8988T (cell line): ENCODE results near the gene MYL12B.
"Not testable (repeated sequence)": the region's sequence is repeated elsewhere in the genome, so short reads cannot be mapped to it uniquely, and the experiment has no call there.

Experiments used
- DNase-seq: peaks from one replicate; pipeline ENCODE4 v3.0.0; 2011

Gene MYL12B

DNA sequence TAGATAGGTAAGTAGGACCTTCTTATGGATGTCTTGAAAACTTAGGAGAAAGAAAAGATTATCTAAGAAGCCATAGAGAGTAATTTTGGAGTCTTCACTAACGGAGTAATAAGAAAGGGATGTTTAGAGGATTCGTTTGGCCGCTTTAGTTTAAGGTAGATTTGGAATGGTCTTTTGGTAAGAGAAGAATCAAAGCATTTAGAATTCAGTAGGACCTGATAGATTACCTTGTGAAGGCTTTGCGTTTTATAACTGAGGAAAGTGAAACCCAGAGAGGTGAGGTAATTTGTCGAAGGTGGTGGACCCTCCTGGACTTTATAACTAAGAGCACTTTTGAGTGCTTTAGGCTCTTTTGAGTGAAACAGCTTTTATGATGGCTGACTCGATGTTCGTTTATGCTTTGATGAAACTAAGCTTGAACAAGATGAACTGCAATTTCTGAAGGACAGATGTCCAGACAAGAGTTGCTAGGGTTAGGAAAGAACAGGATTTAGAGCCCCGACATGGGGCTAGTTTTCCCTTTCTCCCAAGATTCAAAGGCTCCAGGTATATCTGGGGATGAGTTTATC is 1.3 kb downstream of the MYL12B start:
- no peak for DNase-seq

DNA sequence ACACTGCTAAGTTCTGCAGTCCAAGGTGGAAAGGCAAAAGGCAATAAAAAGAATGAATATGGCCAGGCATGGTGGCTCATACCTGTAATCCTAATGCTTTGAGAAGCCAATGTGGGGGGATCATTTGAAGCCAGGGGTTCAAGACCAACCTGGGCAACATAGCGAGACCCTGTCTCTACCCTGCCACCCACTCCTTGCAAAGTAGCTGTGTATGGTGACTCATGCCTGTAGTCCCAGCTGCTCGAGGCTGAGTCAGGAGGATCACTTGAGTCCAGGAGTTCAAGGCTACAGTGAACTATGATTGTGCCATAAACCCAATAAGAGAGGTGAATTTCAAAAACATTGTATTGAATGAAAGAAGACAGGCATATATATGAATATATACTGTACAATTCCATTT is 2.4 kb downstream of the MYL12B start:
- no peak for DNase-seq

DNA sequence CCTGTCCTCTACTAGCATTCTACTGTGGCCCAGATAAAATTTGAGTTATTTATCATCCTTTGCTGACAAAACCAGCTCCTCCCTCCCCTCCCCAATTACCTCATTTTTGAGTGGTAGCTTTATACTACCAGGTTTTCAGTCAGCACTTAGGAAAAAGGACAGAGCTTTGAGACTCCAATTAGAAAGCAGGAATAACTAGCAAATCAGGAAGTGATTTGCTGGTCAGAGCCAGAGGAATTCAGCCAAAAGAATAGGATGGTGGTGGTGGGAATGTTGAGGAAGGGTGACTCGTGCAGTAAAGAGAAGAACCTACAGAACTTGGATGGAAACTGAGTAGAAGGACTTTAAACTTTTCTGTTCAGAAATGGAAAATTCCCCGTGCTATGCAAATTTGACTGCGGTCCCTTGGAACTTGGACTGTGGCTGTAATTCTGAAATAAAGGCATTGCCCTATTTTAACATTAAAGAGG is 3.7 kb downstream of the MYL12B start:
- no peak for DNase-seq

DNA sequence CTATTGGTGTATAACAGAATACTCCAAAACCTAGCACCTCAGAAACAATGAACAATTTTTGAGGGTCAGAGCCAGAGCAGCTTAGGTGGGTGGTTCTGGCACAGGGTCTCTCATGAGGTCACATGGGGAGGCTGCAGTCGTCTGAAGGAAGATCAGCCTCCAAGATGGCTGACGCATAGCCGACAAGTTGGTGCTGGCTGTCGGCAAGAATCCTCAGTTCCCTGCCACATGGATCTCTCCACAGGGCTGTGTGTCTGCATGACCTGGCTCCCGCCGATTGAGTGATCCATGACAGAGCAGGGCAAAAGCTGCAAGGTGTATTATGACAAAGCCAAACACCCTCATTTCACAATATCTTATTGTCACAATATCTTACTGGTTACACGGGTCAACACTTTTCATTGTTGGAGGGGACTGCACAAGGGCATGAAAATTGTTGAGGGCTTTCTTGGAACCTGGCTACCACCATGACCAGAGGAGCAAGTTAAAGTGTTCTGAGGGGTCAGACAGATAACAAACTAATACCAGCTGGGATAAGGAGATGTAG is 4.2 kb downstream of the MYL12B start:
- DNase-seq = no peak

DNA sequence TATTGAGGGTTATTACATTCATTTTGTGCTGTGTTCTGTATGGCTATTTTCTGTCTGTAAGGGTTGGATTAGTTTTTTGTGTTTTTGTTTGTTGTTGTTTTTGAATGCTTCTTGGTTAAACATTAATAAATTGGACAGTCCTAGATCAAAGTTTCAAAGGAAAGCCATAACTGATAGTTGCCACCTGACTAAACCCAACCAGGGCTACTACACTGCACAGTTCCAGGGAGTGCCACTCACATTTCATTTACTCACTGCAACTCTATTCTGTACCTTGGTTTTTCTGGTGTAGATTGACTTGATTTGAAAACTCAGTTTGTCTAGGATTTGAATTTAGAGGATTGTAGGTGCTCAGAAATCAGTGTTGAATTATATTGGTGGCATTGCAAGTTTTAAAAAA is 6.4 kb downstream of the MYL12B start:
- DNase-seq = no peak

DNA sequence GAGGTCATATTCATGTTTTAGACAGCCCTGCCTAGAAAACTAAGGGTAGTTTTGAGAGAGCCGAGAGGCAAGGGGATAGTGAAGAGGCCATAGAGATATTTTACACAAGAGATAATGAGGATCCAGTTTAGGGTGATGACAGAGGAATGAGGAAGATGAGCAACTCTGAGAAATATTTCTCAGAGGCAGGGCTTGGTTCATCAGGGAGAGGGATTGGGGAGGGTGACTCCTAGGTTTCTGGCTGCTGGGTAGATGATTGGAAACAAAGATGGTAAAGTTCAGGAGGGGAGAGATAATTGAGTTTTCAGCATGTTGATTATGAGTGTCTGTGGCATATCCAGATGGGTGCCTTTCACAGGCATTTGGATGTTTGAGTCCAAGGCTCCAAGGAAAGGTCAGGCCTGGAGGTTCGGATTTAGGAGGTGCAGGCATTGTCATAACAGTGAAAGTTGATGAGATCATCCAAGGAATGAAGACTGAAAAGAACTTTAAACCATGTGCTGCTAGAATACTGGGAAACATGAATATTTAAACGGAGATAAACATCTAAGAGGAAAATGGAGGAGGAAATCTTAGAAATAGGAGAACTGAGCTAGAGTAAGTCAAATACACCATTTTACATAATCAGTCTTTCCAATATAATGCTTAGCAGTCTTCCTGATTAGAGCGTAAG is 7.4 kb downstream of the MYL12B start:
- DNase-seq = no peak

DNA sequence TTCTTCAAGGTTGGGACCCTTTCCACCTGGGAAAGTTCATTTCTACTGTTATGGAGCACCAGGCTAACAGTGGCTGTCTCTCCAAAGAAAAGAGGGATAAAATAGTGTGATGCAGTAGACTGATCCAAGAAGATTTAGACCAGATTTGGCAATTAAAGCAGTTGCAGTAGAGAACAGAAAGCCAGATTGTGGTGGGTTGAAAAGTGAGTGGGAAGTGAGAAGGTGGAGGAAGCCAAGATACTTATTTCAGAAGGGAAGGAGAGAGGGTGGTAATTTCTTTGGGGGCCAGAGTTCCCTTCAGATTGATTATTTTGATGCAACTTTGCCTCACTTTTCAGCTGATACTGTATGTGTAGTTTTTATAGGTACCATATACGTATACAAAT is 8.0 kb downstream of the MYL12B start:
- DNase-seq = no peak

DNA sequence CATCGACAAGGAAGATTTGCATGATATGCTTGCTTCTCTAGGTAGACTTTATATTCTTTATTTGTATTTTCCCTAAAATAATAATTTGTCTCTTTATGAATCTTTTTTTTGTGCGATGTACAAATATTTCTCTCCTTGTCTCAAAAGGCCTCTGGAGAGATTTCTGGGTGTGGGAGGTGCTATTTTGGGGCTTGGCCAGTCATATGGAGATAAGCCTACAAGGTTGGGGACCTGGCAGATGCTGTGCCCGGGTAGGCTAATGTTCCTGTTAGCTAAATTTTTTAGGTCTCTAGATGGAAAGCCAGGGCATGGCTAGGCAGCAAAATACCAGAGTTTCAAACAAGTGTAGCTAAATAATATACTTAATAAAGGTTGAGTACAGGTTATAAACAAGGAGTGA is 11.1 kb downstream of the MYL12B start:
- no peak for DNase-seq

DNA sequence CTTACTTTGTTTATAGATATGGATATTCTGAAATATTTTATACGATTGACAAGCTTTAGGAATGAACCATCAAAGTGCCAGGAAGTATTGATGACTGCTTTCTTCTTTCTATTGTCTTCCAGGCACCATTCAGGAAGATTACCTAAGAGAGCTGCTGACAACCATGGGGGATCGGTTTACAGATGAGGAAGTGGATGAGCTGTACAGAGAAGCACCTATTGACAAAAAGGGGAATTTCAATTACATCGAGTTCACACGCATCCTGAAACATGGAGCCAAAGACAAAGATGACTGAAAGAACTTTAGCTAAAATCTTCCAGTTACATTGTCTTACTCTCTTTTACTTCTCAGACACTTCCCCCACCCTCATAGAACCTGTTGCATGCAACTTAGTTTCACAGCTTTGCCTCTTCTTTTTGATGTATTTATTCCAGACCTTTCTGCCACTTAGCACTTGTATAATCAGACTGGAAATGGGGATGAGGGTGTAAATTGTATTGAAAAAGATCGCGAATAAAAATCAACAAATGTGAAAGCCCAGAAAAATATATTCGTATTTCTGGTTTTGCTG is 15.8 kb downstream of the MYL12B start:
- not testable (repeated sequence) for DNase-seq

DNA sequence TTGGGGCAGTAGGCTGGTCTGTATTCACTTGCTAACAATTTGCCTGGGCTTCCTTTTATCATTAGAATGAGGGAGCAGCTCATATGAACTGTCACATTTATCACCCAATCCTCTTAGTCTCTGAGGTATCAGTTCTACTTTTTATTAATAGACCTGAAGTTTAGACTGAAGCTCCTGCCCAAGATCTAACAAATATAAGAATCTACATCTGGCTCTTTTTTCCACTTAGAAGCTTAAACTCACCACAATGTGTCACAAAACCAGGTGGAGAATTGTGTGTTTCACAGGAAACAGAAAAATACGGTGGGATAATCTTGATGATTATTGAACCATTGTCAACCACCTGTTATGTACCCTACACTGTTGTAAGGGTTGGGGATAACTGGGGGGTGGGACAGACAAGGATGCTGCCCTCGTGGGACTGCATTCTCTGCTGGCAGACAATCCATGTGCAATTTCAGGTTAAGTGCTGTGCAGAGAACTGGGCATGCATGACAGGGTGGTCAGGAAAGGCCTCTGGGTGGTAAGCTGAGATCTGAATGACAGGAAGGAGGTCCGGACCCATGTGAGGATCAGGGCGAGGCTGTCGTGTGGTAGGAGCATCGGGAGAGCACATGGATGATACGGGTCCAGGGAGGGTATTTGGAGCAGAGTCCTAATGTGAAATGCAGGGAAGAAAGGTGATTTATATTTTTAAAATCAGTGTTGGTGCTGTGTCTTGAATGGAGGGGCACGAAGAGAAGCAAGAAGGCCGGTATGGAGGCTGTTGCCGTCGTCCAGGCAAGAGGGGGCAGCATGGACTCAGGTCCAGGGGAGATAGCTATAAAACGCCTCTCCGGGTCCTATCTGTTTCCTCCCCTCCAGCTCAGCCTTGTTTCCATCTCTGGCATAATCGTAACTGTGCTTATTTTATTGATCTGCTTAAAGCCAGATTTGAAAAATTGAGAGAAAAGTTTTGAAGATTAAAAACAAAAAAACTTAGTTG is 17.6 kb downstream of the MYL12B start:
- no peak for DNase-seq

DNA sequence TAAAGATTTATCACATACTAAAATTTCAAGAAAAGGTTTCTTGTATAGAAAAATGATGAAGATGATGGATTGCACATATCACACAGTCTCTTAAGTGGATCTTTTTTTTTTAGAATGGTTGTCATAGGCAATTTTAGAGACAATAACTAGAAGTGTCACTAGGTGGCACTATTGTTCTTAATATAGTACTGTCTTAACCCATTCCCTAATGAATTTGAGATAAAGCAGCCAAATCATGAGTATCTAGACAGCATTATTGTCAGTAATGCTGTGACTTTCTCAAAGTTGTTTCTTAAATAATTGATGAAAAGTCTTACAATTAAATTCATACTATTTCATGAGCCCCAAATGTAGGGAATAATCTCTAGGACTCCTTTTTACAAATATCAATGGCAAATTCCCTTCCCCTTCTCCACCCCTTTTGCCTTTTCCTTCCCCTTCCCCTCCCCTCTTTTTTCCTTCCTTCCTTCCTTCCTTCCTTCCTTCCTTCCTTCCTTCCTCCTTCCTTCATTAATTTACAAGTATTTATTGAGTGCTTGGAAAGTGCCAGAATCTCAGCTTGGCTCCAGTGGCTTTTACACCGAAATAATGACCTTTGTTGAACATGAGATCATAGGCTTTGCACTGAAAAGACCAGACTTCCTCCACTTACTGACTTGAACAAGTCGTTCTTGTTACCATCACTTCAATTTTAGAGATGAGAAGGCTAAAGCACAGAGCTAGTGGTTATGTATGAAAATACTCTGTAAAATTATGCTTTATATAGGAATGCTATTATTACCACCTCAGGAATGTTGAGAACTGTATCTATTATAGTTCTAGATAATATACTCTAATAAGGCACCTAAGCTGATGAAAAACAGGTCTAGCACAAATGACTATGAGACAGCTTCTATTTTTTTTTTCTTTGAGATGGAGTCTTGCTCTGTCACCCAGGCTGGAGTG is 19.8 kb downstream of the MYL12B start:
- no peak for DNase-seq

DNA sequence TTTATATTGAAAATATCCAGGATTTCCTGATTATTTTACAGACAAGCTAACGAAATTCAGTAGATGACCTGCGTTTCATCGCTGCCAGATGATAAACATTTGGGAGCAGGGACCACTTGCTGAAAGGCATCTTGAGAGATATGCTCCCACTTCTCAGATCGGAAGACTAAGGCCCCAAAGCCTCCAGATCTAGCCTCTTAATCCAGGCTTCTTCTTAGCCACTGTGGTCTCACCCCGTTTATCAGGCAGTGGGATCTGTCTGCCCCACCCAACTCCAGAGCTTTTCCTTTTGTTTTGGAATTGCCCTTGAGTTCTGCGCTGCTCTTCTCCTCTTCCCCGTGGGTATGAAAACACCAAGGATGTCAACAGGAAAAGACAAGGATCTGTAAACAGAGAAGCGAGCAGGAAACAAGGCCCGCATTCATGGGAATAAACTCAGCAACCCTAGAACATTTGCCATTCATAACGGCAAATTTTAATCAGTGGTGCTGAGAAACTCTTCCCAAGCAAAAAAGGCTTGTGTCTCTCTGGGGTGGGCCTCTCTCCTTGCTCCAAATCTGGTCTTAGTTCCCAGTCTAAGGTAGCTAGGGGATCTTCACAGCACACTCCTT is 21.4 kb downstream of the MYL12B start:
- DNase-seq = no peak

DNA sequence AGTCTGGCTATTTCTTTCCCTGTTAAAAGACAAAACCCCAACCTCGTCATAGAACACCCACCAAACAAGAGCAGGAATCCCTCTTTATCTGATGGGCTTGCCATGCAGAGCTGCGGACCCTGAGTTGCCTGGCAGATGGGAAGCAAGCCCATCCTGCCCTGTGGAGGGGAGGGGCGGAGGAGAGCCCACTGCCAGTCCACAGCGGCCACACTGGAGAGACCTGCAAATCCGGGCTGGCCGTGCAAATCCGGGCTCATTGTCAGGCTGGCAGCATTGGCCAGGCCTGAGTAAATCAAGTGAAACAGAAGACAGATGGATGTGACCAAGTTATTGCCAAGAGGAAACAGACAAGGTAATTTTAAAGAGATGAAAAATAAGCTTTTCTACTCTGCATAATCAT is 22.0 kb downstream of the MYL12B start:
- DNase-seq = no peak

DNA sequence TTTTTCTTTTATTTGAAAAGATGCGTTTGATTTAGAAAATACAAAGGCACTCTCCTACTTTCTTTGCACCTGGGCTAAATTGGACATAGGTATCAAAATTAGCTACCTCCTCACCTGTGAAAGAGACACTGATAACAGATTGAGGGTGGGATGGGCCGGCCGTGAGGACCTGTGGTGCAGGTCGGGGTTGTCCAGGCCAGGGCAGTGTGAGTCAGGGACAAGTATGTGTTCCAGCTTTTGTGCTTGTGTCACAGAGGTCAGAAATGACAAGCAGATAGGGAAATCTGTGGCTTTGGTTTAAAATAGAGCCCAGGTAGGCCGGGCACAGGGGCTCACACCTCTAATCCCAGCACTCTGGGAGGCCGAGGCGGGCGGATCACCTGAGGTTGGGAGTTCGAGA is 22.6 kb downstream of the MYL12B start:
- DNase-seq = no peak

DNA sequence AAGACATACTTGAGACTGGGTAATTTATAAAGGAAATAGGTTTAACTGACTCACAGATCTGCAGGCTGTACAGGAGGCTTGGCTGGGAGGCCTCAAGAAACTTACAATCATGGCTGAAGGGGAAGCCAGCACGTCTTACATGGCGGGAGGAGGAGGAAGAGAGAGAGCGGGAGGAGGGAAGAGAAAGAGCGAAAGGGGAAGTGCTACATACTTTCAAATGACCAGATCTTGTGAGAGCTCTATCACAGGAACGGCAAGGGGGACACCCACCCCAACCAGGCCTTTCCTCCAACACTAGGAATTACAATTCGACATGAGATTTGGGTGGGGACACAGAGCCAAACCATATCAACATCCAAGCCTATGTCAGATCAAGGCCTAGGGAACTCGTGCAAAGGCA is 24.2 kb downstream of the MYL12B start:
- DNase-seq = no peak

DNA sequence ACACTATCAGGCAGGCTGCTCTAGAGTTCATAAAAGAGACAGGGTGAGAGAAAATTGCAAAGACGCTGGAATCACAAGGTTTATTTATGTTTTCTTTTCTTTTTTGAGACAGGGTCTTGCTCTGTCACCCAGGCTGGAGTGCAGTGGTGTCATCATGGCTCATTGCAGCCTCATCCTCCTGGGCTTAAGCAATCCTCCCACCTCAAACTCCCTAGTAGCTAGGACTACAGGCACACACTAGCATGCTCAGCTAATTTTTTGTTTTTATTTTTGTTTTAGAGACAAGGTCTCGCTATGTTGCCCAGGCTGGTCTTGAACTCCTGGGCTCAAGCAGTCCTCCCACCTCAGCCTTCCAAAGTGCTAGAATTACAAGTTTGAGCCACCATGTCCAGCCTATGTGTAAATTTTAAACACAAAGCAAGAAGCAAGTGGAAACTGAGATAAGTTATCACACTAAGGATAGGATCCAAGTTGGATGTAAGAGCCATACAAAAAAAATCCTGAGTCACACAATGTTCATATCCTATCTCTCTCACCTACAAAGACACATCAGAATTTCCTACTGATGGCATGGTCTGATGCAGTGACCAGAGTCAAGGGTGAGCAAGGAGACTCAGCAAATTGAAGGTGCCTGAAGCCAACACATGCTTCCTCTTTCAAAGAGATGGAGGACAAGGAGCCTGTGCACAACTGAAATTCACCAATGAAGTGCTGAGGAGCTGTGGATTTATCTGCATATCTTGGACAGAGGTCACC is 31.4 kb downstream of the MYL12B start:
- DNase-seq = no peak

DNA sequence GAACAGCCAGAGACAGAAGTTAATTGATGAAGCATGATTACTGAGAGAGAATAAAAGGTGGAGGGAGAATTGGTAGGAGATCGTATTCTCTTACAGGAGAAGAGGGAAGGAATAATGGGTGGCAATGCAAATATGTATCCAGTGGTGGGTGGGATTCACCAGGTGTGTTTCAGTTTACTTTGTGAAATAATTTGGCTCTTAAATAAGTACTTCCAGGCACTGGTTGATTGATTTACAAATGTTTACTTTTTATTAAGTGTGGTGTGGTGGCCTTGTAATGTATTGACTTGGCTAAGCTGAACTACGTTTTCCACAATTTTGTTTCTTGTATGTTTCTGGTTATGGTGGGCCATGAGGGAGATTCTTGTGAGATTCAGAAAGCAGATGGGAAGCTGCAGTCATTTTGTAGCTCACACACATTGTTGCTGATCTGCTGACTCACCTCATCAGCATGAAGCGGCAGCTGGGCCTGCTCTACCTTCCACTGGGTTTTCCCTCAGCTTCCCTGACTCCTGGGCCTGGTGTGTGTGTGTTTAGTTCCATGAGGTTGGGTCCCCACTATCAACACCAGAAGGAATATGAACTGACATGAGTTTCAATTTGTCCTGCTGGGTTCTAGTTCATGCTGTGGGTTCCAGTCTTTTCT is 32.6 kb downstream of the MYL12B start:
- DNase-seq = no peak

DNA sequence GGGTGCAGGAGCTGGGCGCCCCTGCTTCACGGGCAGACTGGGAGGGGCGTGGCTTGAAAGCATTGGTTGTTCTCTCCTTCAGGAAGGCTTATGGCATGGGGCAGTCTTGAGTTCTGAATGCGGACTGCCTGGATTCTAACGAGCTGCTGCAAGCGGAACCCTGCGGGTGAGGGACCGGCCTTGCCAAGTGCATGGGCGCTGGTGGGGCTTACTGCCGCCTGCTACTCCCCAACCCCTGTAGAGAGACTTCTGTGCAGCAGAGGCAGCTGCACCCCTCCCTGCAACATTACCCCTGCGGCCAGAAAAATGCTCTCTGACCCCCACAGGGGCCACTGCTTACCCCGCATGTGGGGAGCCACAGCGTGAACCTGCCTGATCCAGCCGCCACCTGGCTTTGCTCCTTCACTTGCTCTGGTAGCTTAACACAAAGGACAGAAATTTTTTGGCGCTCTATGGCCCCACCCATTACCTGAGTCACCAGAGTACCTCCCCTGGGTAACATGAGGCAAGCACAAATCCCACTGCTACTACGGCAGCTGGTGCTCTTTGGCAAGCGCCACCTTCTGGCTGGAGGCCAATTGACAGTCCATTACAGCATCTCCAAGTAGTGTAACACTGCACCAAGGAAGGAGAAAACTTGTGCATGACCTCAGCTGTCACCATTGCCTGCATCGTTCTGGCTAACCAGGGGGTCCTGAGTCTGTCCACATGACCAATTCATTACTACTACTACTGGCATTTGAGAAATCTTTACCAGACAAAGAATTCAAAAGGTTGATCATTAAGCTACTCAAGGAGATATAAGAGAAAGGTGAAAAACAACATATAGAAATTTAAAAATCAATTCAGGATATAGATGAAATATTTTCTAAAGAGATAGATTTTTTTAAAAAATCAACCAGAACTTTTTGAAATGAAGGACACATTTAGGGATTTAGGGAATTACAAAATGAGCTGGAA is 35.4 kb downstream of the MYL12B start:
- peak; percentile 51 for DNase-seq

DNA sequence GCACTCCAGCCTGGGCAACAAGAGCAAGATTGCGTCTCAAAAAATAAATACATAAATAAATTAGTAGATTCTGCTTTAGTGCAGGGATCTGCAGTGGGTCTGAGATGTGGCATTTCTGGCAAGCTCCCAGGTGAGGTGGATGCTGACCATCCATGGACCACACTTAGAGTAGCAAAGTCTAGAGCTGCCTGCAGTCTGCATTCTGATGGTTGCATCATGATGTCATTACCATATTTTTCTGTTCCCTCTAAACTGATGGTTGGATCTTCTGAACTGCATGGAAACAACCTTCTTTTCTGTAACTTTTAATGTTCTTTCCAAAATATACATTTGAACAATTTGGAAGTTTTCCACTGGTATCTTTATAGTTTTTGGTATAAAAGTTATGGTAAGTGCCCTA is 42.9 kb downstream of the MYL12B start:
- DNase-seq = no peak
